ENCODE data around the gene SLC9A9. TPM values are rescaled to one million over a fixed set of nuclear protein-coding genes. Genes with fewer than 3 reads are reported as not detected.

Gene SLC9A9
- 3.4 and 15.5 TPM in 2 replicates for total RNA-seq

GRCh38 chr3:143847787-143848631 lies at the start of gene SLC9A9:
SLC9A9 (minus strand) TSS chr3:143848468; CDS start chr3:143848322, 146 bp downstream.

Other genes with a start within 250 kb of the SLC9A9 start
- 35.6 and 59.5 TPM in 2 replicates for gene DIPK2A, start 123.4 kb upstream of the SLC9A9 start, total RNA-seq